Naive thymus-derived CD4-positive, alpha-beta T cell (primary cell): ENCODE results near the gene VSIG10. TPM values are rescaled to one million over a fixed set of nuclear protein-coding genes. Genes with fewer than 3 reads are reported as not detected.

Source experiments
- ATAC-seq: fragments of 150-1000 bp; cut with Tn5 transposase; 2 replicates; pipeline ENCODE4 v1.10.0; 2021; ENCODE audit warnings: mild to moderate bottlenecking, moderate library complexity
- CTCF ChIA-PET: fragments of 350-600 bp; sonication (Branson Sonifier 250); formaldehyde crosslinking; loops from one replicate; lab custom pipeline; 2021; ENCODE audit warnings: antibody characterized with exemption; lab: Charles Lee
- POLR2A ChIA-PET: fragments of 350-600 bp; sonication (Branson Sonifier 250); formaldehyde crosslinking; loops from one replicate; lab custom pipeline; 2021; ENCODE audit warnings: antibody characterized with exemption, inconsistent platforms; lab: Charles Lee
- DNase-seq, 9 donors: peaks; one replicate each; pipeline versions ENCODE4 v3.0.0 to v3.0.0-alpha.2; 2020 to 2022; ENCODE audit warnings: mixed read lengths in 1 of 9
- H3K27ac ChIP-seq: one replicate; pipeline ENCODE4 v1.7.0; 2013; ENCODE audit warnings: mild to moderate bottlenecking, low read depth, low read length, moderate library complexity
- H3K27me3 ChIP-seq, 2 donors: one replicate each; pipeline ENCODE4 v1.7.0; 2013; ENCODE audit warnings: low read length in 2 of 2, mild to moderate bottlenecking in 2 of 2, moderate library complexity in 2 of 2; ENCODE audit not compliant: control insufficient read depth in 2 of 2, insufficient read depth in 2 of 2
- H3K36me3 ChIP-seq, 3 experiments: 1 replicate in 2 of 3; 2 replicates in 1 of 3; pipeline ENCODE4 v1.7.0; 2013; ENCODE audit warnings: low read length in 3 of 3, mild to moderate bottlenecking in 3 of 3, moderate library complexity in 1 of 3; ENCODE audit not compliant: insufficient read depth in 3 of 3, control insufficient read depth in 2 of 3
- H3K4me1 ChIP-seq, 2 donors: one replicate each; pipeline ENCODE4 v1.7.0; 2013; ENCODE audit warnings: low read length in 2 of 2, mild to moderate bottlenecking in 2 of 2, moderate library complexity in 1 of 2; ENCODE audit not compliant: control insufficient read depth in 2 of 2, insufficient read depth in 2 of 2
- H3K4me3 ChIP-seq: 2 replicates; pipeline ENCODE4 v1.7.0; 2013; ENCODE audit warnings: mild to moderate bottlenecking, low read length
- H3K9me3 ChIP-seq, 3 experiments: 1 replicate in 2 of 3; 2 replicates in 1 of 3; pipeline ENCODE4 v1.7.0; 2013; ENCODE audit warnings: low read length in 3 of 3; ENCODE audit not compliant: control insufficient read depth in 2 of 3
- H3K27ac Mint-ChIP-seq, 9 donors: one replicate each; pipeline ENCODE4 v1.8.0; 2020 to 2022; ENCODE audit warnings: mixed read lengths in 9 of 9, mild to moderate bottlenecking in 8 of 9, moderate library complexity in 5 of 9, inconsistent platforms in 2 of 9
- H3K27me3 Mint-ChIP-seq, 5 donors: one replicate each; pipeline ENCODE4 v1.8.0; 2021 to 2022; ENCODE audit warnings: mixed read lengths in 5 of 5, mild to moderate bottlenecking in 1 of 5
- H3K36me3 Mint-ChIP-seq, 5 donors: one replicate each; pipeline ENCODE4 v1.8.0; 2020 to 2022; ENCODE audit warnings: mixed read lengths in 5 of 5, mild to moderate bottlenecking in 3 of 5, inconsistent platforms in 1 of 5
- H3K4me1 Mint-ChIP-seq, 7 donors: one replicate each; pipeline ENCODE4 v1.8.0; 2020 to 2022; ENCODE audit warnings: mixed read lengths in 7 of 7, mild to moderate bottlenecking in 3 of 7, inconsistent platforms in 1 of 7
- H3K4me3 Mint-ChIP-seq, 10 donors: one replicate each; pipeline ENCODE4 v1.8.0; 2020 to 2022; ENCODE audit warnings: mild to moderate bottlenecking in 10 of 10, mixed read lengths in 10 of 10, moderate library complexity in 6 of 10, inconsistent platforms in 2 of 10
- H3K9me3 Mint-ChIP-seq, 11 donors: one replicate each; pipeline ENCODE4 v1.8.0; 2020 to 2022; ENCODE audit warnings: mixed read lengths in 11 of 11, mild to moderate bottlenecking in 4 of 11, inconsistent platforms in 1 of 11, moderate library complexity in 1 of 11
- intact Hi-C, 2 donors: fragments of 100-400 bp; cut with micrococcal nuclease; formaldehyde crosslinking; loops; one replicate each; pipeline ENCODE4 v1.15.1; 2023
- polyA plus RNA-seq, 2 donors: library from polyadenylated mRNA; unstranded; fragments of 300-500 nt; fragmentation: Illumina TruSeq; gene quantifications; one replicate each; pipeline ENCODE4 v1.2.3, GENCODE V29; 2021
- total RNA-seq, 6 experiments: library from RNA in 5 of 6; stranded (reverse) in 5 of 6; gene quantifications; 1 replicate in 5 of 6; 2 replicates in 1 of 6; pipeline ENCODE4 v1.2.3 and lab custom pipeline; 2021 to 2026

VSIG10 gene
- total and polyA plus RNA-seq, 7 experiments from 2014 or later, result 1.5 to 8.5 (median 5.3) TPM

- Histone ChIP-seq H3K4me1 (no peaks in the 10 kb centered on the region), H3K9me3 (no peaks in the 10 kb centered on the region), H3K27me3 (peaks cover 0 to 4% of the 10 kb centered on the region in 2 donors), H3K36me3 (no peaks in the 10 kb centered on the region), H3K4me3 (peak overlapping the region; percentile 54), H3K27ac (no peak overlapping the region)
- H3K36me3 Mint-ChIP-seq, result peaks cover 0 to 3% (median 0%) of the 10 kb centered on the region in 5 donors
- H3K9me3 Mint-ChIP-seq, result no peaks in the 10 kb centered on the region
- H3K4me1 Mint-ChIP-seq, result peaks cover 5 to 10% (median 9%) of the 10 kb centered on the region in 7 donors
- peak overlapping the region; percentile 74 to 95 (median 88) for H3K4me3 Mint-ChIP-seq
- no peak for DNase-seq
- H3K27ac Mint-ChIP-seq, result no peak overlapping the region
- POLR2A ChIA-PET, result interaction anchor here (0.7 kb wide), 1 partner anchor 67 kb away, joined by 4 read pairs; no protein-coding TSS in a partner anchor
- peaks cover 15 to 28% (median 18%) of the 10 kb centered on the region in 5 donors for H3K27me3 Mint-ChIP-seq
- CTCF ChIA-PET, result no interaction called here
- intact Hi-C loops, result loop anchor here (2.0 to 5.0 kb wide), 2 partner anchors 40 kb away; partner anchors contain the start of gene WSB2 (in 1 of the 2)
- ATAC-seq, result no peak
Measured at GRCh38 chr12:118102609-118103008, 1.2 kb downstream of the VSIG10 start.

GRCh38 chr12:118102070-118102469 lies 1.7 kb downstream of the VSIG10 start:
- CTCF ChIA-PET, result interaction anchor here (0.6 kb wide), 1 partner anchor 9 kb away, joined by 3 read pairs; no protein-coding TSS in a partner anchor

GRCh38 chr12:118101051-118101450 lies 2.8 kb downstream of the VSIG10 start:
- Mint-ChIP-seq H3K27me3 (peaks cover 11 to 28% (median 15%) of the 10 kb centered on the region in 5 donors), H3K9me3 (no peaks in the 10 kb centered on the region), H3K36me3 (peaks cover 0 to 3% (median 0%) of the 10 kb centered on the region in 5 donors), H3K27ac (no peak overlapping the region), H3K4me3 (no peak overlapping the region), H3K4me1 (peaks cover 5 to 10% (median 9%) of the 10 kb centered on the region in 7 donors)
- POLR2A ChIA-PET, result no interaction called here
- CTCF ChIA-PET, result interaction anchor here (0.6 kb wide), 1 partner anchor 13 kb away, joined by 4 read pairs; no protein-coding TSS in a partner anchor
- H3K36me3 ChIP-seq, result no peaks in the 10 kb centered on the region
- ATAC-seq, result no peak
- no peak for DNase-seq
- H3K4me3 ChIP-seq, result no peak overlapping the region
- no peaks in the 10 kb centered on the region for H3K9me3 ChIP-seq
- peaks cover 0 to 4% of the 10 kb centered on the region in 2 donors for H3K27me3 ChIP-seq
- no peaks in the 10 kb centered on the region for H3K4me1 ChIP-seq
- intact Hi-C loops, result loop anchor here in 1 of 2 donors (5.0 kb wide), 1 partner anchor 39 kb away; the partner anchor contains the start of gene WSB2
- no peak overlapping the region for H3K27ac ChIP-seq

More at GRCh38 chr12:118102070-118102469, 1.7 kb downstream of the VSIG10 start:
- ATAC-seq (no peak), DNase-seq (no peak)
- Mint-ChIP-seq H3K27ac (no peak overlapping the region), H3K36me3 (peaks cover 0 to 3% (median 0%) of the 10 kb centered on the region in 5 donors), H3K4me3 (peak overlapping the region in 4 of 10 donors; percentile 25 to 87 (median 56)), H3K9me3 (no peaks in the 10 kb centered on the region), H3K4me1 (peaks cover 5 to 10% (median 9%) of the 10 kb centered on the region in 7 donors), H3K27me3 (peaks cover 15 to 28% (median 18%) of the 10 kb centered on the region in 5 donors)
- Histone ChIP-seq H3K4me3 (no peak overlapping the region), H3K27me3 (peaks cover 0 to 4% of the 10 kb centered on the region in 2 donors), H3K9me3 (no peaks in the 10 kb centered on the region), H3K36me3 (no peaks in the 10 kb centered on the region), H3K27ac (no peak overlapping the region), H3K4me1 (no peaks in the 10 kb centered on the region)
- intact Hi-C loops, result loop anchor here (2.0 to 5.0 kb wide), 2 partner anchors 39 to 40 kb away; partner anchors contain the start of gene WSB2 (in 1 of the 2)
- POLR2A ChIA-PET, result no interaction called here

GRCh38 chr12:118098911-118099671 lies 4.7 kb downstream of the VSIG10 start:
- Mint-ChIP-seq H3K4me3 (no peak overlapping the region), H3K27ac (no peak overlapping the region), H3K4me1 (peaks cover 3 to 6% (median 4%) of the 10 kb centered on the region in 7 donors), H3K9me3 (no peaks in the 10 kb centered on the region), H3K27me3 (peaks cover 6 to 23% (median 14%) of the 10 kb centered on the region in 5 donors), H3K36me3 (peaks cover 0 to 3% (median 0%) of the 10 kb centered on the region in 5 donors)
- Histone ChIP-seq H3K4me1 (no peaks in the 10 kb centered on the region), H3K4me3 (no peak overlapping the region), H3K9me3 (no peaks in the 10 kb centered on the region), H3K36me3 (no peaks in the 10 kb centered on the region), H3K27ac (no peak overlapping the region), H3K27me3 (no peaks in the 10 kb centered on the region)
- POLR2A ChIA-PET, result no interaction called here
- intact Hi-C loops, result no loop called here
- CTCF ChIA-PET, result no interaction called here
- no peak for DNase-seq
- no peak for ATAC-seq

- H3K27me3 ChIP-seq, result no peaks in the 10 kb centered on the region
- no peak overlapping the region for H3K4me3 Mint-ChIP-seq
- H3K4me1 ChIP-seq, result no peaks in the 10 kb centered on the region
- H3K27ac ChIP-seq, result no peak overlapping the region
- no peak for DNase-seq
- peaks cover 0 to 3% (median 0%) of the 10 kb centered on the region in 5 donors for H3K36me3 Mint-ChIP-seq
- ChIA-PET CTCF (no interaction called here), POLR2A (no interaction called here)
- H3K4me3 ChIP-seq, result no peak overlapping the region
- no peaks in the 10 kb centered on the region for H3K36me3 ChIP-seq
- H3K4me1 Mint-ChIP-seq, result peaks cover 3 to 6% (median 4%) of the 10 kb centered on the region in 7 donors
- no peak overlapping the region for H3K27ac Mint-ChIP-seq
- ATAC-seq, result no peak
- H3K9me3 ChIP-seq, result no peaks in the 10 kb centered on the region
- H3K9me3 Mint-ChIP-seq, result no peaks in the 10 kb centered on the region
- intact Hi-C loops, result no loop called here
- H3K27me3 Mint-ChIP-seq, result peaks cover 5 to 22% (median 14%) of the 10 kb centered on the region in 5 donors
Measured at GRCh38 chr12:118098401-118098800, 5.4 kb downstream of the VSIG10 start.

GRCh38 chr12:118094039-118094438 lies 9.8 kb downstream of the VSIG10 start:
- intact Hi-C loops, result no loop called here
- Mint-ChIP-seq H3K27ac (no peak overlapping the region), H3K27me3 (no peaks in the 10 kb centered on the region), H3K9me3 (no peaks in the 10 kb centered on the region), H3K36me3 (no peaks in the 10 kb centered on the region), H3K4me3 (no peak overlapping the region), H3K4me1 (no peaks in the 10 kb centered on the region)
- Histone ChIP-seq H3K27ac (no peak overlapping the region), H3K9me3 (no peaks in the 10 kb centered on the region), H3K36me3 (no peaks in the 10 kb centered on the region), H3K4me1 (no peaks in the 10 kb centered on the region), H3K4me3 (no peak overlapping the region), H3K27me3 (no peaks in the 10 kb centered on the region)
- ChIA-PET POLR2A (no interaction called here), CTCF (no interaction called here)
- no peak for ATAC-seq
- DNase-seq, result no peak
